ENCODE results near the gene VEGFC. TPM values are rescaled to one million over a fixed set of nuclear protein-coding genes. Genes with fewer than 3 reads are reported as not detected.

Gene VEGFC
- total RNA-seq, 1 experiment from 2014 or later, result 1.2 TPM

GRCh38 chr4:176745902-176746301 lies 46.8 kb downstream of the VEGFC start:
- BruUV-seq (replicated peaks), result no TSS peak
- no peak for TF ChIP-seq CTCF (IDR thresholded peaks at IDR 0.05; ENCODE audit: unreplicated experiment)
- CTCF ChIA-PET, result no interaction called here
- Mint-ChIP-seq H3K27me3 (ENCODE audit: unreplicated experiment) (no peaks in the 10 kb centered on the region), H3K27ac (ENCODE audit: unreplicated experiment) (no peak overlapping the region), H3K4me3 (ENCODE audit: low read depth, unreplicated experiment) (no peak overlapping the region), H3K9me3 (ENCODE audit: low read depth, unreplicated experiment) (no peaks in the 10 kb centered on the region), H3K4me1 (ENCODE audit: low read depth, unreplicated experiment) (no peaks in the 10 kb centered on the region), H3K36me3 (ENCODE audit: insufficient read depth, unreplicated experiment) (no peaks in the 10 kb centered on the region)
- intact Hi-C loops (cut with micrococcal nuclease; ENCODE audit: unreplicated experiment), result no loop called here
- no peak for DNase-seq

- CTCF ChIA-PET, result no interaction called here
- Mint-ChIP-seq H3K9me3 (ENCODE audit: low read depth, unreplicated experiment) (no peaks in the 10 kb centered on the region), H3K27me3 (ENCODE audit: unreplicated experiment) (no peaks in the 10 kb centered on the region), H3K27ac (ENCODE audit: unreplicated experiment) (no peak overlapping the region), H3K4me3 (ENCODE audit: low read depth, unreplicated experiment) (no peak overlapping the region), H3K36me3 (ENCODE audit: insufficient read depth, unreplicated experiment) (no peaks in the 10 kb centered on the region), H3K4me1 (ENCODE audit: low read depth, unreplicated experiment) (no peaks in the 10 kb centered on the region)
- DNase-seq, result no peak
- BruUV-seq (replicated peaks), result no TSS peak
- intact Hi-C loops (cut with micrococcal nuclease; ENCODE audit: unreplicated experiment), result no loop called here
- TF ChIP-seq CTCF (IDR thresholded peaks at IDR 0.05; ENCODE audit: unreplicated experiment), result no peak
These were observed 48.6 kb downstream of the VEGFC start for GRCh38 chr4:176744091-176744490.

GRCh38 chr4:176742211-176742610 lies 50.5 kb downstream of the VEGFC start:
- no peak for DNase-seq
- H3K27me3 Mint-ChIP-seq (ENCODE audit: unreplicated experiment), result no peaks in the 10 kb centered on the region
- H3K4me3 Mint-ChIP-seq (ENCODE audit: low read depth, unreplicated experiment), result no peak overlapping the region
- intact Hi-C loops (cut with micrococcal nuclease; ENCODE audit: unreplicated experiment), result no loop called here
- no TSS peak for BruUV-seq (replicated peaks)
- H3K36me3 Mint-ChIP-seq (ENCODE audit: insufficient read depth, unreplicated experiment), result no peaks in the 10 kb centered on the region
- no peak overlapping the region for H3K27ac Mint-ChIP-seq (ENCODE audit: unreplicated experiment)
- CTCF ChIA-PET, result no interaction called here
- no peaks in the 10 kb centered on the region for H3K9me3 Mint-ChIP-seq (ENCODE audit: low read depth, unreplicated experiment)
- no peaks in the 10 kb centered on the region for H3K4me1 Mint-ChIP-seq (ENCODE audit: low read depth, unreplicated experiment)
- no peak for TF ChIP-seq CTCF (IDR thresholded peaks at IDR 0.05; ENCODE audit: unreplicated experiment)

- no TSS peak for BruUV-seq (replicated peaks)
These were observed 51.5 kb downstream of the VEGFC start for GRCh38 chr4:176741253-176741652.

More at GRCh38 chr4:176741253-176741652, 51.5 kb downstream of the VEGFC start:
- no peaks in the 10 kb centered on the region for H3K36me3 Mint-ChIP-seq (ENCODE audit: insufficient read depth, unreplicated experiment)
- no peaks in the 10 kb centered on the region for H3K9me3 Mint-ChIP-seq (ENCODE audit: low read depth, unreplicated experiment)
- intact Hi-C loops (cut with micrococcal nuclease; ENCODE audit: unreplicated experiment), result no loop called here
- no peak for TF ChIP-seq CTCF (IDR thresholded peaks at IDR 0.05; ENCODE audit: unreplicated experiment)
- DNase-seq, result no peak
- no peak overlapping the region for H3K27ac Mint-ChIP-seq (ENCODE audit: unreplicated experiment)
- CTCF ChIA-PET, result no interaction called here
- H3K27me3 Mint-ChIP-seq (ENCODE audit: unreplicated experiment), result no peaks in the 10 kb centered on the region
- no peaks in the 10 kb centered on the region for H3K4me1 Mint-ChIP-seq (ENCODE audit: low read depth, unreplicated experiment)
- no peak overlapping the region for H3K4me3 Mint-ChIP-seq (ENCODE audit: low read depth, unreplicated experiment)

Measured in Calu3 (cell line).